HEK293 (cell line): ENCODE results near the gene EDARADD.
A peak's percentile ranks its signal among the peaks of the same experiment; 100 is the strongest.

Experiments used
- CTCF ChIA-PET: fragments of 350-600 bp; formaldehyde crosslinking; extraction: SDS; loops from one replicate; lab custom pipeline; 2021; ENCODE audit warnings: antibody characterized with exemption; lab: Yijun Ruan, JAX
- POLR2A ChIA-PET: fragments of 300-600 bp; formaldehyde crosslinking; extraction: SDS; loops from one replicate; lab custom pipeline; 2020; ENCODE audit warnings: antibody characterized with exemption, inconsistent platforms; lab: Yijun Ruan, JAX
- H3K27ac ChIP-seq: fragments of 200-500 bp; sonication (Bioruptor generic); 2 replicates; pipeline ENCODE4 v1.5.1; 2014; ENCODE audit warnings: low read depth, low read length, control low read depth, inconsistent platforms; ENCODE audit errors: extremely low read depth
- H3K36me3 ChIP-seq, 2 experiments: fragments of 200-500 bp in 1 of 2; sonication (Bioruptor generic) in 1 of 2; 1 replicate in 1 of 2; 2 replicates in 1 of 2; pipeline ENCODE4 v1.5.1; 2014 to 2017; ENCODE audit warnings: inconsistent platforms in 2 of 2, low read length in 2 of 2; ENCODE audit not compliant: control insufficient read depth in 2 of 2, insufficient read depth in 1 of 2
- H3K4me1 ChIP-seq: fragments of 200-500 bp; sonication (Bioruptor generic); 2 replicates; pipeline ENCODE4 v1.5.1; 2014; ENCODE audit warnings: mild to moderate bottlenecking, low read length, inconsistent platforms; ENCODE audit not compliant: control insufficient read depth, insufficient read depth
- H3K4me3 ChIP-seq: 2 replicates; pipeline ENCODE4 v1.5.1; 2011; ENCODE audit warnings: low read depth, mild to moderate bottlenecking, control low read depth, low read length, moderate library complexity
- H3K9me3 ChIP-seq: fragments of 200-500 bp; sonication (Bioruptor generic); 2 replicates; pipeline ENCODE4 v1.5.1; 2014; ENCODE audit warnings: low read depth, low read length, inconsistent platforms; ENCODE audit not compliant: control insufficient read depth, insufficient read depth
- ATF2 ChIP-seq: fragments of 450-650 bp; formaldehyde crosslinking; IDR thresholded peaks from 2 replicates; pipeline ENCODE4 v1.5.1; 2016; ENCODE audit warnings: missing biosample characterization, missing genetic modification characterization, low read depth
- KLF10 ChIP-seq: fragments of 450-650 bp; IDR thresholded peaks from 2 replicates; pipeline ENCODE4 v1.5.1; 2018; ENCODE audit warnings: missing biosample characterization, mild to moderate bottlenecking, missing genetic modification characterization
- PRDM10 ChIP-seq: fragments of 450-650 bp; formaldehyde crosslinking; IDR thresholded peaks from 2 replicates; pipeline ENCODE4 v1.5.1; 2016; ENCODE audit warnings: missing biosample characterization, missing genetic modification characterization
- RBAK ChIP-seq: fragments of 450-650 bp; formaldehyde crosslinking; IDR thresholded peaks from 2 replicates; pipeline ENCODE4 v1.5.1; 2016; ENCODE audit warnings: missing biosample characterization, missing genetic modification characterization
- REPIN1 ChIP-seq: fragments of 450-650 bp; formaldehyde crosslinking; IDR thresholded peaks from 2 replicates; pipeline ENCODE4 v1.5.1; 2017; ENCODE audit warnings: missing biosample characterization, missing genetic modification characterization, low read depth
- ZNF114 ChIP-seq: fragments of 450-650 bp; formaldehyde crosslinking; IDR thresholded peaks from 2 replicates; pipeline ENCODE4 v1.5.0; 2017; ENCODE audit warnings: missing biosample characterization, missing genetic modification characterization
- ZNF133 ChIP-seq: fragments of 450-650 bp; formaldehyde crosslinking; IDR thresholded peaks from 2 replicates; pipeline ENCODE4 v1.5.1; 2016; ENCODE audit warnings: missing biosample characterization, missing genetic modification characterization
- ZNF146 ChIP-seq: fragments of 450-650 bp; formaldehyde crosslinking; IDR thresholded peaks from 2 replicates; pipeline ENCODE4 v1.5.1; 2016; ENCODE audit warnings: missing biosample characterization, missing genetic modification characterization
- ZNF16 ChIP-seq: fragments of 450-650 bp; formaldehyde crosslinking; IDR thresholded peaks from 2 replicates; pipeline ENCODE4 v1.5.1; 2016; ENCODE audit warnings: low read depth, missing biosample characterization, missing genetic modification characterization
- ZNF23 ChIP-seq: fragments of 450-650 bp; formaldehyde crosslinking; IDR thresholded peaks from 2 replicates; pipeline ENCODE4 v1.5.1; 2016; ENCODE audit warnings: missing biosample characterization, missing genetic modification characterization, borderline replicate concordance
- ZNF473 ChIP-seq: fragments of 450-650 bp; formaldehyde crosslinking; IDR thresholded peaks from 2 replicates; pipeline ENCODE4 v1.5.1; 2017; ENCODE audit warnings: missing biosample characterization, missing genetic modification characterization
- ZNF513 ChIP-seq: fragments of 450-650 bp; IDR thresholded peaks from 2 replicates; pipeline ENCODE4 v1.5.1; 2018; ENCODE audit warnings: missing biosample characterization, missing genetic modification characterization
- ZNF544 ChIP-seq: fragments of 450-650 bp; formaldehyde crosslinking; IDR thresholded peaks from 2 replicates; pipeline ENCODE4 v1.5.0; 2017; ENCODE audit warnings: missing biosample characterization, missing genetic modification characterization
- ZNF747 ChIP-seq: fragments of 450-650 bp; formaldehyde crosslinking; IDR thresholded peaks from 2 replicates; pipeline ENCODE4 v1.5.1; 2016; ENCODE audit warnings: missing biosample characterization, missing genetic modification characterization

The EDARADD gene

GRCh38 chr1:236422517-236422876 is 28.4 kb downstream of the EDARADD start:
- no peaks in the 10 kb centered on the region for H3K4me1 ChIP-seq
- POLR2A ChIA-PET = no interaction called here
- TF ChIP-seq ATF2 (peak; percentile 68), PRDM10 (peak; percentile 63), KLF10 (tag by site-specific recombination) (no peak)
- TF ChIP-seq, all 188 proteins: peak for 2
- H3K9me3 ChIP-seq = no peaks in the 10 kb centered on the region
- CTCF ChIA-PET = interaction anchor here (1.4 kb wide), 1 partner anchor 30 kb away, joined by 4 read pairs; no protein-coding TSS in a partner anchor
- H3K36me3 ChIP-seq = no peaks in the 10 kb centered on the region
- H3K27ac ChIP-seq = no peak overlapping the region
- no peak overlapping the region for H3K4me3 ChIP-seq

GRCh38 chr1:236425031-236425663 is 31.1 kb downstream of the EDARADD start:
- H3K4me3 ChIP-seq = no peak overlapping the region
- no peaks in the 10 kb centered on the region for H3K4me1 ChIP-seq
- H3K9me3 ChIP-seq = no peaks in the 10 kb centered on the region
- CTCF ChIA-PET = no interaction called here
- H3K36me3 ChIP-seq = no peaks in the 10 kb centered on the region
- TF ChIP-seq ZNF747 (tag by site-specific recombination) (no peak), ZNF23 (tag by site-specific recombination) (no peak), ZNF544 (tag by site-specific recombination) (no peak)
- POLR2A ChIA-PET = no interaction called here
- H3K27ac ChIP-seq = no peak overlapping the region

- Histone ChIP-seq H3K27ac (no peak overlapping the region), H3K4me1 (no peaks in the 10 kb centered on the region), H3K36me3 (no peaks in the 10 kb centered on the region), H3K9me3 (no peaks in the 10 kb centered on the region)
- POLR2A ChIA-PET = no interaction called here
- TF ChIP-seq RBAK (no peak), ZNF513 (no peak), ZNF146 (tag by site-specific recombination) (no peak), ZNF114 (tag by site-specific recombination) (no peak), REPIN1 (tag by site-specific recombination) (no peak), ZNF473 (tag by site-specific recombination) (no peak), ZNF133 (tag by site-specific recombination) (no peak), ZNF16 (tag by site-specific recombination) (no peak)
- TF ChIP-seq, all 188 proteins: peak for 0
- no peak overlapping the region for H3K4me3 ChIP-seq
- CTCF ChIA-PET = no interaction called here
Observed at GRCh38 chr1:236426215-236426614, 32.1 kb downstream of the EDARADD start.
